ENCODE data around the gene SEMA3A.
"Not testable (repeated sequence)": the region's sequence is repeated elsewhere in the genome, so short reads cannot be mapped to it uniquely, and the experiment has no call there.

Gene SEMA3A

GRCh38 chr7:84194484-84195271, at the start of gene SEMA3A:
TSS of gene SEMA3A (minus strand) at chr7:84194789. CDS start at chr7:84194586, 203 bp downstream.
- peak; percentile 62 for DNase-seq

DNA sequence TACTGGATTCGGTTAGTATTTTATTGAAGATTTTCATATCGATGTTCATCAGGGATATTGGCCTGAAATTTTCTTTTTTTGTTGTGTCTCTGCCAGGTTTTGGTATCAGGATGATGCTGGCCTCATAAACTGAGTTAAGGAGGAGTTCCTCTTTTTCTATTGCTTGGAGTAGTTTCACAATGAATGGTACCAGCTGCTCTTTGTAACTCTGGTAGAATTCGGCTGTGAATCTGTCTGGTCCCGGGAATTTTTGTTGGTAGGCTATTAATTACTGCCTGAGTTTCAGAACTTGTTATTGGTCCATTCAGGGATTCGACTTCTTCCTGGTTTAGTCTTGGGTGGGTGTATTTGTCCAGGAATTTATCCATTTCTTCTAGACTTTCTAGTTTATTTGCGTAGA, 48.4 kb upstream of the SEMA3A start:
- DNase-seq: not testable (repeated sequence)

- DNase-seq: no peak
Observed at GRCh38 chr7:84238596-84238995, 44.0 kb upstream of the SEMA3A start.

GRCh38 chr7:84237533-84238173, 43.1 kb upstream of the SEMA3A start:
- peak; percentile 53 for DNase-seq

- peak; percentile 32 for DNase-seq
Observed at GRCh38 chr7:84236398-84236797, 41.8 kb upstream of the SEMA3A start.

GRCh38 chr7:84232646-84233045, 38.1 kb upstream of the SEMA3A start:
- DNase-seq: peak; percentile 30

GRCh38 chr7:84231157-84231556, 36.6 kb upstream of the SEMA3A start:
- peak; percentile 39 for DNase-seq

DNA sequence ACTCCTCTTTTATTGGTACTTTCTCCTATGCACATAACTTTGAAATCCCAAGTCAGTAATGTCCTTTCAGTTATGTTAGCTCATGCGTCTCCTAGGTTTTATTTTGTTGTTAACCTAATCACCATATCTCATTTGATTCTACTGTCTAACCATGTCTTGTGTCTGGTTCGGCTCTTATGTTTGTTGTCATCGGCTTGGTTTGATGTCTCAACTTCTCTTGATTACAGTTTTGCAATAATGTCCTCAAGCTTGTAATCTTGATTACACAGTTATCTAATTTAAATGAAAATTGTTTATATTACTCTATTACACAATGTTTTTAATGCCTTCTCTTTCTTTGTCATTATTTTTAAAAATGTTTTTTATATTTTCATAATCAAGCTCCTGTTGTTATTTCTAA, 35.9 kb upstream of the SEMA3A start:
- DNase-seq: no peak

- no peak for DNase-seq
Observed at GRCh38 chr7:84228526-84228925, 33.9 kb upstream of the SEMA3A start.

DNA sequence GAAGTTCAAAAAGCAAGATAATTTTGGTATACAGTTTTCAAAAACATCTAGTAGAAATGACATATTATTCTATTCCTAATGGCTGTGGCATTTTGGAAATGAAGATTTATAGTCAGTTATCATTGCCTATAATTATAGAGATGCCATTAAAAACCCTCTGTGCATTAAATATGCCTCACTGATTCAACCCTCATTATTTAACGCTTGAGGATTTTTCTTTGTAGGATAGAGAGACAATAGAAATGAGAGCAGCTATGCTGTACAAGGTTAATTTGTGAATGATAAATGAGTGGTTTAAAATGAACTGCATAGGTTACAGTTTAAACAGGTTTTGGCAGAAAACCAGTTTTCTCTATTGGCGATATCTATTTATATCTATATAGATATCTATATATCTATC, 32.2 kb upstream of the SEMA3A start:
- DNase-seq: no peak

DNA sequence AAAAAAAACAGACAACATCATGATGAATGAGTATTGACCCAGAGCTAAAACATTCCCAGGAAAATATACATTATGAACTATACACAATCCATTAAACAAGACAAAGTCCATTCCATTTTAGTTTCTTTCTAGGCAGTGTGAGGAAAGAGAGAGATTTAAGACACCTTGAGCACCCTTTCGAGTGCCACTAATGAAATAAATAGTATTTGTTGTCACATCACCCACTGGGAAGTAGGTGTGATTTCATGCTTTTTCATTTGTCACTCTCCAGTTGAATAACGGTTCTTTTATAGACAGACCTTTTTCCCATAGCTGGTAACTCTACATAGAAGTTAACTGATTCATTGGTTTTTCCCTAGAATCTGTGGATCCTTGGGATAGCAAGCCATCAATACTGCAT, 29.9 kb upstream of the SEMA3A start:
- DNase-seq: no peak

- no peak for DNase-seq
Observed at GRCh38 chr7:84219310-84219709, 24.7 kb upstream of the SEMA3A start.

GRCh38 chr7:84218681-84219080, 24.1 kb upstream of the SEMA3A start:
- no peak for DNase-seq

- DNase-seq: no peak
Observed at GRCh38 chr7:84216472-84216871, 21.9 kb upstream of the SEMA3A start.

DNA sequence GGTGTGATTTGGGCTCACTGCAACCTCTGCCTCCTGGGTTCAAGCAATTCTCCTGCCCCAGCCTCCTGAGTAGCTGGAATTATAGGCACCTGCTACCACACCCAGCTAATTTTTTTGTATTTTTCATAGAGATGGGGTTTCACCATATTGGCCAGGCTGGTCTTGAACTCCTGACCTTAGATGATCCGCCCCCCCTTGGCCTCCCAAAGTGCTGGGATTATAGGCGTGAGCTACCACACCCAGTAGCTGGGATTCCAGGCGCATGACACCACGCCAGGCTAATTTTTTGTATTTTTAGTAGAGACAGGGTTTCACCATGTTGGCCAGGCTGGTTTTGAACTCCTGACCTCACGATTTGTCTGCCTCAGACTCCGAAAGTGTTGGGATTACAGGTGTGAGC, 20.2 kb upstream of the SEMA3A start:
- not testable (repeated sequence) for DNase-seq

DNA sequence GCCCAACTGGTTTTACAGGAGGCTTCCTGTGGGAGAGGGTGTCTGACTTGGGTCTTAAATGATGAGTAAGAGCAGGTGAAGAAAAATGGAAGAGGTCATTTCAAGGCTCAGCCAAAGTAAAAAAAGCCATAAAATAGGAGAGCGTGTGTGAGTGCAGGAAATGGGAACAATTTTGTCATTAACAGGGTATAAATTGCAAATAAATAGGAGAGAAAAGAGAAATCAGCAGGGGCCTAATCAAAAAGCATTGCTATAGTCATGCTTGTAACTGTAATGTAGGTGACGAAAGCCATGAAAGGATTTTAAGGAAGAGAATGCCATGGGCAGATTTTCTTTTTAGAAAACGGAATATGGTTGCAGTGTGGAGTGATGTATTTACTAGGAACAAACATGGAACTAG, 15.7 kb upstream of the SEMA3A start:
- DNase-seq: no peak

GRCh38 chr7:84209006-84209405, 14.4 kb upstream of the SEMA3A start:
- no peak for DNase-seq

- DNase-seq: no peak
Observed at GRCh38 chr7:84207615-84208014, 13.0 kb upstream of the SEMA3A start.

DNA sequence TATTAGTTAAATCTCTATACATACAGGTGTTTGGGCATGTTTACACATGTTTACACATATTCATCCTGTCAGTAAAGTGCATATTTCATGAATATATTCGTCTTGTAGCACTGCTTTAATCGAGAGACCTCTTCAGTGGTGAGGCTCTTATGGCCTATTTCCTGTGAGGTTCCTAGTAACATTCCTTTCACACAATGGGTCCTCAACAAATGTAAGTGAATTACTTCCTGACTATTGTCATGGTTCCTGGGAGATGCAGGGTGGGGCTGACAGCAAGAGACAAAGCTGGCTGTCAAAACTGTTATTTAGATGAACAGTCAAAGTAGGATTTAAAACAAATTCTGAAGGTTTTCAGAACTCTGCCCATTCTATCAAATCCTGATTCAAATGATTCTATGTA, 12.4 kb upstream of the SEMA3A start:
- no peak for DNase-seq

GRCh38 chr7:84204655-84205054, 10.1 kb upstream of the SEMA3A start:
- no peak for DNase-seq

DNA sequence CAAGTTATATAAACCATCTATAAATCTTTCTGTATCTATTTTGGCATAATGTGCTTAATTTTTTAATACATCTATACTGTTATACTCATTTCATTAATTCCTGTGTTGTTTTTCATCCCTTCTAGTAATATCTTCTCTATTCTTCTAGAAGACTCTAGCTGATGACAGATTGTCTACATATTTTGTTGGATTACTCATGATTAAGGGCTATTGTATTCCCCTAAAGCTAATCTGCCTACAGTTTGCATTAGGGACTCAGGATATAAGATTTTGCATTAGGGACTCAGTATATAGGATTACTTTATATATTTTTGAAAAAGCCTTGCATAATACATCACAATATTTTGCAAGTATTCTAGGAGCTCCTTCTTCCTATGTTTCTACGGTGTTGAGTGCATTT, 8.3 kb upstream of the SEMA3A start:
- DNase-seq: no peak

- DNase-seq: no peak
Observed at GRCh38 chr7:84200859-84201258, 6.3 kb upstream of the SEMA3A start.

GRCh38 chr7:84199216-84199615, 4.6 kb upstream of the SEMA3A start:
- no peak for DNase-seq

DNA sequence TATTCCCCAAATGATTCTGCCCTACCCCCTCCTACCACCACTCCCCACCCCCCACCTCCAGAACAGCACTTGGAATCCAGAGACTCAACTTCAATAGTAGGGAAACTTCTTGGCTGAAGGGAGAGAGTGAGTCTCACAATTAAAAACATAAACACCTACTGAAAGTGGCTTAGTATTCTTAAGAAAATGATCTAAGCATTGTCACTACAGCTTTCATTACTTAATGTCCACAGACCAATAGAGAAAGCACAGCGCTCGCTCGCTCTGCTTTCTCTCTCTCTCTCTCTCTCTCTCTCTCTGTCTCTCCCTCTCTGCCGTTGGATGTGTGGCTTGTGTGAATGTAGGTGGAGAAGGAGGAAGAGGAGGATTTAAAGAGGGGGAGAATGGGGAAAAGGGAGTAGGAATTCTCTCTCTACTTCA, 1.5 kb upstream of the SEMA3A start:
- peak; percentile 33 for DNase-seq
